NCI-H748 treated with DMSO at 0.1 percent for 48 hours (cell line): Measurements from ENCODE around the gene ARHGAP8.
"Not testable (repeated sequence)": the region's sequence is repeated elsewhere in the genome, so short reads cannot be mapped to it uniquely, and the experiment has no call there.

Source experiments
- DNase-seq: peaks from one replicate; lab custom pipeline; 2025; lab: John Stamatoyannopoulos, UW

The ARHGAP8 gene

GRCh38 chr22:44889255-44889878, 137.0 kb downstream of the ARHGAP8 start:
- DNase-seq, result no peak

GRCh38 chr22:44890416-44891292, 138.3 kb downstream of the ARHGAP8 start:
- DNase-seq, result no peak

- no peak for DNase-seq
These were observed 138.9 kb downstream of the ARHGAP8 start for GRCh38 chr22:44891293-44891747.

- no peak for DNase-seq
These were observed 139.4 kb downstream of the ARHGAP8 start for GRCh38 chr22:44891791-44892190.

- no peak for DNase-seq
These were observed 139.9 kb downstream of the ARHGAP8 start for GRCh38 chr22:44892243-44892642.

- no peak for DNase-seq
These were observed 140.7 kb downstream of the ARHGAP8 start for GRCh38 chr22:44892803-44893730.

- DNase-seq, result no peak
These were observed 141.3 kb downstream of the ARHGAP8 start for GRCh38 chr22:44893731-44894080.

- no peak for DNase-seq
These were observed 141.9 kb downstream of the ARHGAP8 start for GRCh38 chr22:44894321-44894720.

GRCh38 chr22:44894782-44895181, 142.4 kb downstream of the ARHGAP8 start:
- DNase-seq, result no peak

- DNase-seq, result no peak
These were observed 143.1 kb downstream of the ARHGAP8 start for GRCh38 chr22:44895296-44896055.

GRCh38 chr22:44898236-44898635, 145.9 kb downstream of the ARHGAP8 start:
- no peak for DNase-seq

- no peak for DNase-seq
These were observed 148.9 kb downstream of the ARHGAP8 start for GRCh38 chr22:44901301-44901700.

- DNase-seq, result not testable (repeated sequence)
These were observed 150.8 kb downstream of the ARHGAP8 start for GRCh38 chr22:44903164-44903563.

- DNase-seq, result not testable (repeated sequence)
These were observed 152.2 kb downstream of the ARHGAP8 start for GRCh38 chr22:44904492-44905152.

GRCh38 chr22:44906248-44906936, 154.0 kb downstream of the ARHGAP8 start:
- DNase-seq, result no peak

GRCh38 chr22:44906999-44907644, 154.7 kb downstream of the ARHGAP8 start:
- no peak for DNase-seq

- no peak for DNase-seq
These were observed 155.7 kb downstream of the ARHGAP8 start for GRCh38 chr22:44907765-44908737.

- no peak for DNase-seq
These were observed 156.9 kb downstream of the ARHGAP8 start for GRCh38 chr22:44909241-44909640.
